Thyroid gland (tissue), 4 donors: ENCODE results near the gene PTPN11.

Experiments used
- CTCF ChIP-seq, 6 experiments: fragments of 200-600 bp in 3 of 6; fragments of 450-650 bp in 3 of 6; sonication (generic) in 3 of 6; IDR thresholded peaks; one replicate each; pipeline ENCODE4 v1.5.1; 2016 to 2019; ENCODE audit warnings: antibody characterized with exemption in 6 of 6, mild to moderate bottlenecking in 2 of 6, inconsistent platforms in 1 of 6, moderate library complexity in 1 of 6
- POLR2A ChIP-seq, 2 donors: fragments of 450-650 bp; IDR thresholded peaks; one replicate each; pipeline ENCODE4 v1.6.1; 2017; ENCODE audit warnings: antibody characterized with exemption in 2 of 2, mild to moderate bottlenecking in 2 of 2, moderate library complexity in 1 of 2

GRCh38 chr12:112496496-112496895 is 77.7 kb downstream of the PTPN11 start:
- no peak for TF ChIP-seq POLR2A (IDR thresholded peaks at IDR 0.05)
- TF ChIP-seq CTCF (IDR thresholded peaks at IDR 0.05): no peak
